ENCODE results near the gene HIBCH.

DNA sequence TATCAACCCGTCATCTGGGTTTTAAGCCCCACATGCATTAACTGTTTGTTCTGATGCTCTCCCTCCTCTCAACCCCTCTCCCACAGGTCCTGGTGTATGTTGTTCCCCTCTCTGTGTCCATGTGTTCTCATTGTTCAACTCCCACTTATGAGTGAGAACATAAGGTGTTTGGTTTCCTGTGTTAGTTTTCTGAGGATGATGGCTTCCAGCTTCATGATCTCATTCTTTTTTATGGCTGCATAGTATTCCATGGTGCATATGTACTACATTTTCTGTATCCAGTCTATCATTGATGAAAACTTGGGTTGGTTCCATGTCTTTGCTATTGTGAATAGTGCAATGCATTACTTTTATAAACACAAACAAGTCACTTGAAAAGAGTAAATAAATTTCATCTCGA, 16.8 kb upstream of the HIBCH start:
- TF ChIP-seq CTCF (conservative IDR thresholded peaks at IDR 0.05; ENCODE audit: low read depth in 2 of 2) (no peak), EZH2 (IDR thresholded peaks at IDR 0.05; ENCODE audit: low read depth, unreplicated experiment) (no peak), POLR2AphosphoS5 (IDR thresholded peaks at IDR 0.05; ENCODE audit: low read depth) (no peak), NANOG (IDR thresholded peaks at IDR 0.05; ENCODE audit: borderline replicate concordance) (no peak), CREB1 (CRISPR knock-in tag; IDR thresholded peaks at IDR 0.05; ENCODE audit: low read depth) (no peak), JUNB (IDR thresholded peaks at IDR 0.05; ENCODE audit: unreplicated experiment) (no peak), STAT1 (IDR thresholded peaks at IDR 0.05; ENCODE audit: unreplicated experiment) (no peak), REST (IDR thresholded peaks at IDR 0.05; ENCODE audit: unreplicated experiment) (no peak), ZNF114 (CRISPR knock-in tag; IDR thresholded peaks at IDR 0.05) (no peak), EZH2phosphoT487 (IDR thresholded peaks at IDR 0.05; ENCODE audit: unreplicated experiment) (no peak), ZNF462 (CRISPR knock-in tag; IDR thresholded peaks at IDR 0.05) (no peak), ZNF331 (CRISPR knock-in tag; IDR thresholded peaks at IDR 0.05; ENCODE audit: low read depth) (no peak)
- TF ChIP-seq, protein P1, sequence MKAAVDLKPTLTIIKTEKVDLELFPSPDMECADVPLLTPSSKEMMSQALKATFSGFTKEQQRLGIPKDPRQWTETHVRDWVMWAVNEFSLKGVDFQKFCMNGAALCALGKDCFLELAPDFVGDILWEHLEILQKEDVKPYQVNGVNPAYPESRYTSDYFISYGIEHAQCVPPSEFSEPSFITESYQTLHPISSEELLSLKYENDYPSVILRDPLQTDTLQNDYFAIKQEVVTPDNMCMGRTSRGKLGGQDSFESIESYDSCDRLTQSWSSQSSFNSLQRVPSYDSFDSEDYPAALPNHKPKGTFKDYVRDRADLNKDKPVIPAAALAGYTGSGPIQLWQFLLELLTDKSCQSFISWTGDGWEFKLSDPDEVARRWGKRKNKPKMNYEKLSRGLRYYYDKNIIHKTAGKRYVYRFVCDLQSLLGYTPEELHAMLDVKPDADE (IDR thresholded peaks at IDR 0.05) = no peak
